H4 (cell line): ENCODE data around the gene EPGN. TPM values are rescaled to one million over a fixed set of nuclear protein-coding genes. Genes with fewer than 3 reads are reported as not detected.
A peak's percentile ranks its signal among the peaks of the same experiment; 100 is the strongest.

Experiments
- DNase-seq: peaks from one replicate; pipeline ENCODE4 v3.0.0-alpha.2; 2015; ENCODE audit warnings: low spot score
- total RNA-seq: library from RNA; depleted of rRNA; stranded (reverse); fragments of >200 nt; shearing (Covaris generic); gene quantifications from 2 replicates; pipeline ENCODE4 v1.2.3, GENCODE V29; 2014

The EPGN gene
- total RNA-seq, 1 experiment from 2014 or later, result 1.4 TPM

DNA sequence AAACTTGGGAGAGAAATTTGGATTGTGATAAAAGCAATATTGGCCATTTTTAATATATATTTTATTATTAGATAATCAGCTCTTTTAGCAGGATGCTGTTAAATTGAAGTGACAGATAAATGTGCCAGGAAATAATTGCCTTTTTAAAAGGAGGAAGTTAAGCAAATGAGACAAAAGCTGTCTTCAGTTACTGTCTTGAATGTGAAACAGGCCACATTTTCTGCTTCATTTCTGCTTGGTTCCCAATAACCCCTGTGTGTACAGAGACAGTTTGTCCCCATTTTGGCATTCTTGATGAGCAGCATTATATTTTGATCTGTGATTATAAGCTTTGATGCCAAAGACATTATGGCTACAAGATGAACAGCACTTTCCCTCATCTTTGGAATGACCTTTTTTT is 953 bp downstream of the EPGN start:
- no peak for DNase-seq

DNA sequence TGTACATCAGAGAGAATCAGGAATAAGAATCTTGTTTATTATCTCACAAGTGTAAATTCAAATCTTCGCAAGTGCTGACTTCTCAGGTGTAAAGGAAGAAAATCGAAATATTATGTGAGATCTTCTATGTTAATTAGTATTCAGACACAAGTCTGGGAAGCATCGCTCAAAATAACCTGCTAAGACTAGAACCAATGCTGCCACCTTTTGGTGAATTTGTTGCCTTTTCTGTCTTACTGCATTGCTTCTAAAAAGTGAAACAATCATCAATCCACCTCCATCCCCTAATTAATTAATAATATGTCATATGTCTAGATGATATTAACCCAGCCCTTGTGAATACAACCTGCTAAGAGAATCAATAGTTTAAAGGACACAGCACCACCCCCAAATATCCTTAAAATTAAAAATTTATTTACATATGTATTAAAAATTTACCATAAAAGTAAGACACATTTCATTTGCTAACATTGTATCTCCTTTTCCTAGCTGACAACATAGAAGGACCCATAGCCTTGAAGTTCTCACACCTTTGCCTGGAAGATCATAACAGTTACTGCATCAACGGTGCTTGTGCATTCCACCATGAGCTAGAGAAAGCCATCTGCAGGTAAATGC is 3.5 kb downstream of the EPGN start:
- peak; percentile 76 for DNase-seq

GRCh38 chr4:74314329-74314728 is 6.1 kb downstream of the EPGN start:
- no peak for DNase-seq

GRCh38 chr4:74314944-74315343 is 6.7 kb downstream of the EPGN start:
- DNase-seq, result no peak

DNA sequence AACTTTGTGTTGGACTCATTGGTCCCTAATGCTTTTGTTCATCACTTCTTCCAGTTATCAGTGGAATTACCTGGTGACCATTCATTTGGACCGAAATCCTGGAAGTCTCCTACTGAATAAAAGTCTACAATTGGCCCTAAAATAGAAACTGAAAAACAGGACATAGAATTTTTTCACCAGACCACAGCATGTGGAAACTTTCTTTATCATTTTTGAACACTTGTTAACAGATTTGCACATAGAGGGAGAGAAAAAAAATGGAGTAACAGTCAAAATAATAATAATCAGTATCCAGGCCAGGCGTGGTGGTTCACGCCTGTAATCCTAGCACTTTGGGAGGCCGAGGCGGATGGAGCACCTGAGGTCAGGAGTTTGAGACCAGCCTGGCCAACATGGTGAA is 7.1 kb downstream of the EPGN start:
- no peak for DNase-seq

DNA sequence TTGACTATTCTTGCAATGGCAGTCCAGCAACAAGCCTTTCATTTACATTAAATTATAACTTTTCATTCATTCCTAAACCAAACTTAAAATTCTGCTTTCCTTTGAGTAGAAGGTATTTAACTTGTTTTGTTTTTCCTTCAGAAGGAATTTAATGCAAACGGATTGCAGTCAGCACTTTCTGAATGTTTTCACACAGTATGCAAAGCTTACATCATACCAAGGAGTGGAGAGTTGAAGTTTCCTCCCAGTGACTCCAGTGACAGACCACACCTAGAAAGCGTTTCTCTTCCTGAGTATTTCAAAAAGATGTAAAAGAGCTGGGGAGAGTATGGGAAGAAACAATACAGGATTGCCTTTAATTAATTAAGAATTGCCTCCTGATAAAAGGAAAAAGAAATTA is 8.1 kb downstream of the EPGN start:
- peak; percentile 41 for DNase-seq

GRCh38 chr4:74317616-74318246 is 9.5 kb downstream of the EPGN start:
- no peak for DNase-seq

DNA sequence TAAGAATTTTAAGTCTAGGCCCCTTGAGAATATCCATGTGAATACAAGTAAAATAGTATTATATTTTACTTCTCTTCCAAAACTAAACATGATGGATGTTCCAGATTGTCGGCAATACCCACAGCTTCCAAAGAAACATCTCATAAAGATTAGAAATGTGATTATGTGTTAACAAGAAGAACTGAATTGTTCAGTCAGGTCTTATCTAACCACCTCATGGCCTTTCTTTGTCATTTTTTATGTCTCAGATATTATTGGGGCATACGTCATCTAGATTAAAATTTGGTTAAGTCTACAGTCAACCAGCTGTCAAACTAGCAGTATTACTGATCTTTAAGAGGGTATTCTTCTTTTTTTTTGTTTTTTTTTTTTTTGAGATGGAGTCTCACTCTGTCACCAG is 10.0 kb downstream of the EPGN start:
- no peak for DNase-seq

- no peak for DNase-seq
Measured at GRCh38 chr4:74319470-74319869, 11.2 kb downstream of the EPGN start.

- peak; percentile 71 for DNase-seq
Measured at GRCh38 chr4:74320559-74321118, 12.4 kb downstream of the EPGN start.

DNA sequence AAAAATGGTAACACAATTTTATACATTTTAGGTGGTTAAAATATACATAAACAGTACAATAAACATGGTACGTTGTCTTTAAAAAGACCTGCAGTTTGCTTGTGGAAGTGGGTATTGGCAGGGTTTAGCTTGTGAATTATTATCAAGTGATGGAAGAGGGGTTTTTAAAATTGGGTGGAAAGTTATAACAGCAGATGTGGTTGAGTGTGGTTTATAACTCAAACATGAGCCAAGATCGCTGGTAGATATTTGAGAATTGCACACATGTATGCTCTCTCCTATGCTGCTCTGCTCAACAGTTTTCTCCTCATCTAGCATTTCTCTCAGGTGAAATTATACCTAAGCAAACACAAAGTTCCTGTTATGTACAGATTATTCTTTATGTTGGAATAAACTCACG is 14.0 kb downstream of the EPGN start:
- DNase-seq, result no peak

DNA sequence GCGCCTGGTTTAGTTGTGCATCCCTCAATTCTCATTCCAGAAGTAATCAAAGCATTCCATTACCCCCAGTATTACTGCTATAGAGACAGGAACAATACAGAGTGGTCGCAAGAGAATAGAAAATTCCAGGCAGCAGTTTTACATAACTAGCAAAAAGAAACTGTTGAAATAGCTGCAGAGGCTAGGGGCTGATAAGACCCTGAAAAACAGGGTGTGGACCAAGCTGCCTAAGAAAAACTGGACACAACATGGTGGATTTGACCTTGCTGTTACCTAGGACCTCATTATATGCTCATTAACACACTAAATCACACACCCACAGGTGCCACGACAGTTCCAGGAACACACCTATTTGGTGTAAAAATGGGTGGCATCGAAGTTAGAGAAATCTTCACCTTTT is 15.4 kb downstream of the EPGN start:
- DNase-seq, result no peak

- no peak for DNase-seq
Measured at GRCh38 chr4:74324262-74324661, 16.0 kb downstream of the EPGN start.

DNA sequence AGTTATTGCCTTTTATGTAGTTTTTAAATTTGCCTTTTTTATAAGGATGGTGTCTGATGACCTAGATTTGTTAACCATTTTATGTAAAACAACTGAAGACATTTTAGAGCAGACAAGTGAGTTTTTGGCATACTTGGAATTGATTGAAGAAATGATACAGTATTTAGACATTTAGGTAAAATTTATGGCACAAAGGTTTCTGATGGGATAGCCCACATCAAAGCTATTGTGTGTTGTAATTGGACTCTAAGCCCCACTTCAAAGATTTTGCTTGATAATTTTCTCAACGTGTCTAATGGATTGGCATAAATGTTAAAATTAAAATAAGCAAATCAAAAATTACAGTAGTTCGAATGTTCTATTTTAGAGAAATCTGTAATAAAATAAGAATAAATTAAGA is 17.6 kb downstream of the EPGN start:
- no peak for DNase-seq

- no peak for DNase-seq
Measured at GRCh38 chr4:74327762-74328161, 19.5 kb downstream of the EPGN start.

GRCh38 chr4:74328501-74328900 is 20.2 kb downstream of the EPGN start:
- DNase-seq, result no peak

DNA sequence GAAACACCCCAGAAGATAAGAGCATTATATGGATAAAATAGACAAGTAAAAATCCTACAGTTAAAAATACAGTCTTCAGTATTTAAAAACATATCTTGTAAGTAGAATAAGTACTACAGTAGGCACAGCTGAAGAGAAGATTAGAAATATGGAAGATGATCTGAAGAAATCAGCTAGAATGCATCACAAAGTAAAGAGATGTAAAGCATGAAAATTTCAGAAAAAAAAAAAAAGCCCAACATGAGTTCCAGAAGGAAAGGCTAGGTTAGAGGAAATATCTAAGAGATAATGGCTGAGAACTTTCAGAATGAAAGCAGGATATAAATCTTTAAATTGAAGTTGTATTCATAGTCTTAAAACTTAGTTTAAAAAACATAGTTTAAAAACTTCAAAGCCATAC is 21.0 kb downstream of the EPGN start:
- DNase-seq, result no peak

DNA sequence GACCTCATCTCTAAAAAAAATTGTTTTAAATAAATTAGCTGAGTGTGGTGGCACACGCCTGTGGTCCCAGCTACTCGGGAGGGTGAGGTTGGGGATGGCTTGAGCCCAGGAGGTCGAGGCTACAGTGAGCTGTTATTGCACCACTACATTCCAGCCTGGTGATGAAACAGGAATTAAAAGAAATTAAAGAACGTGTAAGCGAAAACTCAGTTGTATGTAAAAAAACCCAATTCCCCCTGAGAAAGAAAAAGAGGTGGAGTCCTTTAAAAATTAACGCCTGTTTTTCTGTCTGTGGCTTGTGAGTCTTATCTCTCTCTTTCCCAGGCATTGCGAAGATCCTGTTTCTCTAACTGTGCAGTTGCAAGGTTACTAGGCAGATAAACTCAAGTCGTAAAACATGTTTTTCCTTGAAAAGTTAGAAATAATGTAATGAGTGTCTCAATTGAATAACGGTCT is 22.1 kb downstream of the EPGN start:
- peak; percentile 36 for DNase-seq

DNA sequence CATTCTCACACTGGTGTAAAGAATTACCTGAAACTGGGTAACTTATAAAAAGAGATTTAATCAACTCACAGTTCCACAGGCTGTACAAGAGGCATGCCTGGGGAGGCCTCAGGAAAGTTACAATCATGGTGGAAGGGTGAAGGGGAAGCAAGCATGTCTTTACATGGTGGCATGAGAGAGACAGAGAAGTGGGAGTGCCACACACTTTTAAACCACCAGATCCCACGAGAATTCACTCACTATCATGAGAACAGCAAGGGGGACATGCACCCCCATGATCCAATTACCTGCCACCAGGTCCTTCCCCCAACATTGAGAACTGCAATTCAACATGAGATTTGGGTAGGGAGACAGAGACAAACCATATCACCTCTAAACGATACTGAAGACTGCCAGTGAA is 23.0 kb downstream of the EPGN start:
- no peak for DNase-seq

DNA sequence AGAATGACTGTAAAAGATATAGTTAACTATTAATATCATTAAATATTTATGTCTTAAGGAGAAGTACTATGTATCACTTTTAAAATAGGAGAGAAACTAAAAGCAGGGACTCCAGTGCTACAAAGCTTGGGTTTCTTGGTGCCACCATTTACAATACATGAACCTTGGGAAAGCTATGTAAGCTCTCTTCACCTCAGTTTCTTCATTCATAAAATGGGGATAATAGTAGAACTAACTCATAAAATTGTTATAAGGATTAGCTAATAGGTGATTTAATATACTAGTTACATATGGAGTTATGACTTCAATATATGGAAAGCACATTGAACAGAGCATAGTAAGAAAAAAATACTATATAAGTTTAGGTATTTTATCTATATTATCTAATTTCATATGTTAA is 23.7 kb downstream of the EPGN start:
- DNase-seq, result no peak

DNA sequence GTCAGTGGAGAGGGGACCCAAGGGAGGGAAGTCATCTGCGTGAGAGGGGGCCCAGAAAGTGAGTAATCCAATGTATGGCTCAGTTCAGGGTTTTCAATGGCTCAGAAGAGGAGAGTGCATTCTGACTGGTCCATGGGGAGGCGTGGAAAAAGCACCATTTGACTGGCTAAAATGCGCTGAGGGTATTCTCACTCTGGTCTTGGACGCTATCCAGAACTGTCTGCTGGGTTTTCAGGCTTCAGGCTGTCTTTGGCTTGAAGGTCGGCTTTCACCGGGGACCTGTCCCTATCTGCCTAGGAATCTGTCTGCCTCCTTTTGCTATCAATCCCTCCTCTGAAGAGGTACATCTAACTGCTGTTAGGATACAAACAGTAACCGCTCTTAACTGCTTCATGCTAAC is 26.4 kb downstream of the EPGN start:
- no peak for DNase-seq

- DNase-seq, result no peak
Measured at GRCh38 chr4:74335341-74336021, 27.2 kb downstream of the EPGN start.

DNA sequence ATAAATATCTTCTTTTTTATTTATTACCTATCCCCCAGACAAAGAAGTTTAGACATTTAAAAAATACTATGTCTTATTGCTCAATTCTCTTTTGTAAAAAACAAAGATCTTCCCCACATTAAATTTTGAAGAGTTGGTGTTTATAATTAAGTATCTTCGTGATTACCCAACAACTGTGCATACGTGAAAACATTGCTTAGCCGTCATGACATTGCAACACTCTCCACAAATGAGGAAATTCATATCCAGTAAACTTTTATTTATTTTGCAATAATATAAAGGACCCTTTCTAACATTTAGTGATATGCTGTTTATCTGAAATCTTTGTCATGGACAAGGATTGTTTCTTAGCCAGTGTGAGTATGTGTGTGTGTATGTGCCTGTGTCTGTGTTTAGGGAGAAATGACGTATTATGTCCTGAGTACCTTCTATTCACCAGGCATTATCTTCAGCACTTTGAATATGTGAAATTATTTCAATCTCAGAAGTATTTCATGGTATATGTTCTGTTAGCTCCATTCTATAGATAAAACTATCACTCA is 30.6 kb downstream of the EPGN start:
- no peak for DNase-seq
